DLD1 (cell line): ENCODE measurements around the gene GCDH.

Experiments
- in situ Hi-C: cut with HindIII; loops from 2 replicates; pipeline ENCODE4 v1.10.0; 2017; ENCODE audit warnings: low sequenced_read_pairs

Gene GCDH

GRCh38 chr19:12938779-12939601, 48.0 kb downstream of the GCDH start:
- in situ Hi-C loops = no loop called here

- in situ Hi-C loops = no loop called here
Observed at GRCh38 chr19:12939975-12940423, 49.0 kb downstream of the GCDH start.

- in situ Hi-C loops = no loop called here
Observed at GRCh38 chr19:12940897-12941296, 49.9 kb downstream of the GCDH start.

- in situ Hi-C loops = no loop called here
Observed at GRCh38 chr19:12943437-12944044, 52.6 kb downstream of the GCDH start.

- in situ Hi-C loops = no loop called here
Observed at GRCh38 chr19:12944104-12944674, 53.2 kb downstream of the GCDH start.

- in situ Hi-C loops = no loop called here
Observed at GRCh38 chr19:12945479-12946091, 54.6 kb downstream of the GCDH start, which contains the start of gene RAD23A. RAD23A (plus strand) TSS chr19:12945862; CDS start chr19:12945949, 87 bp downstream.

GRCh38 chr19:12946092-12946721, 55.2 kb downstream of the GCDH start:
- in situ Hi-C loops = no loop called here

- in situ Hi-C loops = no loop called here
Observed at GRCh38 chr19:12946731-12947496, 56.0 kb downstream of the GCDH start.

- in situ Hi-C loops = no loop called here
Observed at GRCh38 chr19:12947702-12948611, 57.0 kb downstream of the GCDH start.

- in situ Hi-C loops = no loop called here
Observed at GRCh38 chr19:12948612-12949362, 57.8 kb downstream of the GCDH start.
